Gastroesophageal sphincter (tissue), 4 donors: ENCODE results near the gene NOTUM. TPM values are rescaled to one million over a fixed set of nuclear protein-coding genes. Genes with fewer than 3 reads are reported as not detected.
"Not testable (repeated sequence)": the region's sequence is repeated elsewhere in the genome, so short reads cannot be mapped to it uniquely, and the experiment has no call there.

Experiments used
- ATAC-seq: fragments of 150-250 bp; one replicate; pipeline ENCODE4 v1.9.1; 2016; ENCODE audit warnings: mild to moderate bottlenecking, moderate library complexity
- H3K27ac ChIP-seq, 4 donors: fragments of 200-600 bp; sonication (generic) in 3 of 4; 1 replicate in 3 of 4; 2 replicates in 1 of 4; pipeline ENCODE4 v1.5.1; 2016 to 2019
- H3K27me3 ChIP-seq: fragments of 200-600 bp; sonication (generic); one replicate; pipeline ENCODE4 v1.5.1; 2019
- H3K36me3 ChIP-seq, 2 donors: fragments of 200-600 bp; sonication (generic); one replicate each; pipeline ENCODE4 v1.5.1; 2019; ENCODE audit warnings: control low read depth in 1 of 2
- H3K4me1 ChIP-seq, 3 donors: fragments of 200-600 bp; sonication (generic); 1 replicate in 2 of 3; 2 replicates in 1 of 3; pipeline ENCODE4 v1.5.1; 2016 to 2019; ENCODE audit warnings: control low read depth in 2 of 3
- H3K4me3 ChIP-seq, 2 donors: fragments of 200-600 bp; sonication (generic); one replicate each; pipeline ENCODE4 v1.5.1; 2019; ENCODE audit warnings: mild to moderate bottlenecking in 1 of 2, moderate library complexity in 1 of 2
- H3K9me3 ChIP-seq, 3 donors: fragments of 200-600 bp; sonication (generic); one replicate each; pipeline ENCODE4 v1.5.1; 2017 to 2019; ENCODE audit warnings: control low read depth in 2 of 3
- EP300 ChIP-seq: sonication (generic); formaldehyde crosslinking; IDR thresholded peaks from one replicate; pipeline ENCODE4 v1.6.1; 2017; ENCODE audit warnings: antibody characterized with exemption, mild to moderate bottlenecking
- POLR2A ChIP-seq, 2 donors: fragments of 450-650 bp; IDR thresholded peaks; one replicate each; pipeline ENCODE4 v1.6.1; 2017; ENCODE audit warnings: antibody characterized with exemption in 2 of 2, mild to moderate bottlenecking in 2 of 2, moderate library complexity in 1 of 2
- POLR2AphosphoS5 ChIP-seq: sonication (generic); formaldehyde crosslinking; IDR thresholded peaks from one replicate; pipeline ENCODE4 v1.6.1; 2017; ENCODE audit warnings: antibody characterized with exemption
- WGBS, 2 donors: methylation state at CpG; one replicate each; pipeline ENCODE4 v1.1.5; 2018; ENCODE audit warnings: low coverage in 1 of 2; 5-methylcytosine and 5-hydroxymethylcytosine counted together
- total RNA-seq, 4 donors: library from RNA; depleted of rRNA; stranded (reverse); fragments of >200 nt; gene quantifications; one replicate each; pipeline ENCODE4 v1.1.0, GENCODE V29; 2016
- TF ChIP-seq, protein P1 (sequence below), 4 experiments: fragments of 200-600 bp in 2 of 4; fragments of 450-650 bp in 2 of 4; sonication (generic) in 1 of 4; IDR thresholded peaks; one replicate each; pipeline ENCODE4 v1.5.1; 2017 to 2019; ENCODE audit warnings: antibody characterized with exemption in 4 of 4, mild to moderate bottlenecking in 2 of 4, moderate library complexity in 2 of 4

Gene NOTUM
- total RNA-seq, 4 donors from 2014 or later = 0.22 TPM; not detected in 3

DNA sequence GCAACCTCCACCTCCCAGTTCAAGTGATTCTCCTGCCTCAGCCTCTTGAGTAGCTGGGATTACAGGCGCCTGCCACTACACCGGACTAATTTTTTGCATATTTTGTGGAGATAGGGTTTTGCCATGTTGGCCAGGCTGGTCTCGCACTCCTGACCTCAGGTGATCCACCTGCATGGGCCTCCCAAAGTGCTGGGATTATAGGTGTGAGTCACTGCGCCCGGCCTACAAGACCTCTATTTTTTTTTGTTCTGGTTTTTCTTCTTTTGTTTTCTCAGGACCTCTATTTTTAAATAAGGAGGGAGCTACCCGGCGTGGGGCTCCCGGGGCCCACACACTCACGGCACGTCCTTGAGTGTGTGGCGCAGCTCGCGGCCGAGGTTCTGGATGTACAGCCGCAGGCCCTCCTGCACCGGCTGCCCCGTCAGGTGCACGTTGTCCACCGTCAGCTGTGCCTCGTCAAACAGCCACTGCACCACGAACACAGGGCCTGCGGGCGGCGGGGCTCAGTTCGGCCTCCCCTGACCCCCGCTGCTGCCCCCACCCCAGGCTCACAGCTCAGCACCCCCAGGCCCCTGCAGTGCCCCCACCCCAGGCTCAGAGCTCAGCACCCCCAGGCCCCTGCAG, 5.8 kb downstream of the NOTUM start:
- Histone ChIP-seq H3K4me1 (peaks cover 0 to 11% (median 4%) of the 10 kb centered on the region in 3 donors), H3K27ac (no peak overlapping the region), H3K9me3 (no peaks in the 10 kb centered on the region), H3K36me3 (no peaks in the 10 kb centered on the region), H3K27me3 (peaks cover 77% of the 10 kb centered on the region), H3K4me3 (no peak overlapping the region)
- 88 to 92% methylated on average over 3 to 8 of the region's 26 CpGs for WGBS, 2 donors
- TF ChIP-seq POLR2A (IDR thresholded peaks at IDR 0.05) (no peak), EP300 (no peak), POLR2AphosphoS5 (no peak)
- TF ChIP-seq, protein P1, sequence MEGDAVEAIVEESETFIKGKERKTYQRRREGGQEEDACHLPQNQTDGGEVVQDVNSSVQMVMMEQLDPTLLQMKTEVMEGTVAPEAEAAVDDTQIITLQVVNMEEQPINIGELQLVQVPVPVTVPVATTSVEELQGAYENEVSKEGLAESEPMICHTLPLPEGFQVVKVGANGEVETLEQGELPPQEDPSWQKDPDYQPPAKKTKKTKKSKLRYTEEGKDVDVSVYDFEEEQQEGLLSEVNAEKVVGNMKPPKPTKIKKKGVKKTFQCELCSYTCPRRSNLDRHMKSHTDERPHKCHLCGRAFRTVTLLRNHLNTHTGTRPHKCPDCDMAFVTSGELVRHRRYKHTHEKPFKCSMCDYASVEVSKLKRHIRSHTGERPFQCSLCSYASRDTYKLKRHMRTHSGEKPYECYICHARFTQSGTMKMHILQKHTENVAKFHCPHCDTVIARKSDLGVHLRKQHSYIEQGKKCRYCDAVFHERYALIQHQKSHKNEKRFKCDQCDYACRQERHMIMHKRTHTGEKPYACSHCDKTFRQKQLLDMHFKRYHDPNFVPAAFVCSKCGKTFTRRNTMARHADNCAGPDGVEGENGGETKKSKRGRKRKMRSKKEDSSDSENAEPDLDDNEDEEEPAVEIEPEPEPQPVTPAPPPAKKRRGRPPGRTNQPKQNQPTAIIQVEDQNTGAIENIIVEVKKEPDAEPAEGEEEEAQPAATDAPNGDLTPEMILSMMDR (IDR thresholded peaks at IDR 0.05) = no peak
- ATAC-seq = no peak

DNA sequence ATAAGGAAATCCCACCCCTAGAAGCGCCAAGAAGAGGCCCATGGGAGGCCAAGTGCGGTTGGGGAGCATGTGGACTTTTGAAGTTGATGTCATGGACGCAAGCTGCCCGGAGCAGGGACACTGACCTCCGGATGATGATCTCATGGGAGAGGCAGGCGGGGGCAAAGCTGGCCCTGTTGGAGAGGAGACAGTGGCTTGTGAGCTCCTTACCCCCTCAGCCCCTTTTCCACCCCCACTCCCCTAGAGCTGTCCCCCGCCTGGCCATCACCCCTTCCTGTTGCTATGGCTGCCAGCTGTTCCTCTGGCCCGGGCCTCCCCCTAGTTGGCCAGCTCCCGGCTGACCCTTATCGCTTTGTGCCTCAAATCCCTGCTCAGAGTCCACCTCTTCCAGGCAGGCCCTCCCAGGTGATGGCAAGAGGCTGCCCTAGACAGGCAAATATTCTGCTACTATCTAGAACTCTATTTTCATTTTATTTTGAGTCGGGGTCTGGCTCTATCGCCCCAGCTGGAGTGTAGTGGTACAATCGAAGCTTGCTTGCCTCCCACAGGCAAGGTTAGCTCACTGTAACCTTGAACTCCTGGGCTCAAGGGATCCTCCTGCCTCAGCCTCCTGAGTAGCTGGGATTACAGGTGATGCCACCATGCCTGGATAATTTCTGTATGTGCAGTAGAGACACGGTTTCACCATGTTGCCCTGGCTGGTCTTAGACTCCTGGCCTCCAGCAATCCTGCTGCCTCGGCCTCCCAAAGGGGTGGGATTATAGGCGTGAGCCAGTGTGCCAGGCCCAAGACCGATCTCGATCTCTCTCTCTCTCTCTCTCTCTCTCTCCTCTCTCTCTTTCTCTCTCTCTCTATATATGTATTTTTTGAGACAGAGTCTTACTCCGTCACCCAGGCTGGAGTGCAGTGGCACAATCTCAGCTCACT, 6.6 kb downstream of the NOTUM start:
- Histone ChIP-seq H3K4me1 (peaks cover 0 to 4% (median 0%) of the 10 kb centered on the region in 3 donors), H3K9me3 (no peaks in the 10 kb centered on the region), H3K36me3 (no peaks in the 10 kb centered on the region), H3K4me3 (no peak overlapping the region), H3K27me3 (peaks cover 69% of the 10 kb centered on the region), H3K27ac (no peak overlapping the region)
- WGBS, 2 donors = 81 to 93% methylated on average over 6 to 18 of the region's 19 CpGs
- no peak for ATAC-seq
- TF ChIP-seq, protein P1 (IDR thresholded peaks at IDR 0.05) = no peak
- TF ChIP-seq EP300 (no peak), POLR2AphosphoS5 (no peak), POLR2A (IDR thresholded peaks at IDR 0.05) (no peak)

DNA sequence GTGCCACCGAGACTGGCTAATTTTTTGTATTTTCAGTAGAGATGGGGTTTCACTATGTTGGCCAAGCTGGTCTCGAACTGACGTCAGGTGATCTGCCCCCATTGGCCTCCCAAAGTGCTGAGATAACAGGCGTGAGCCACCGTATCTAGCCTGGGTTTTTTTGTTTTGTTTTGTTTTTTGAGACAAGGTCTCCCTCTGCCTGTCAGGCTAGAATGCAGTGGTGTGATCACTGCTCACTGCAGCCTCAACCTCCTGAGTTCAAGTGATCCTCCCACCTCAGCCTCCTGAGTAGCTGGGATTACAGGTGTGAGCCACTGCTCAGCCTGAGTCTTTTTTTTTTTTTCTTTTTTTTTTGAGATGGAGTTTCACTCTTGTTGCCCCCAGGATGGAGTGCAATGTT, 7.5 kb downstream of the NOTUM start:
- H3K36me3 ChIP-seq, H3K9me3 ChIP-seq, ATAC-seq, H3K4me3 ChIP-seq, H3K4me1 ChIP-seq, H3K27ac ChIP-seq: not testable (repeated sequence)
- H3K27me3 ChIP-seq = peaks cover 60% of the 10 kb centered on the region
- 40 to 64% methylated on average over 2 to 5 of the region's 5 CpGs for WGBS, 2 donors

DNA sequence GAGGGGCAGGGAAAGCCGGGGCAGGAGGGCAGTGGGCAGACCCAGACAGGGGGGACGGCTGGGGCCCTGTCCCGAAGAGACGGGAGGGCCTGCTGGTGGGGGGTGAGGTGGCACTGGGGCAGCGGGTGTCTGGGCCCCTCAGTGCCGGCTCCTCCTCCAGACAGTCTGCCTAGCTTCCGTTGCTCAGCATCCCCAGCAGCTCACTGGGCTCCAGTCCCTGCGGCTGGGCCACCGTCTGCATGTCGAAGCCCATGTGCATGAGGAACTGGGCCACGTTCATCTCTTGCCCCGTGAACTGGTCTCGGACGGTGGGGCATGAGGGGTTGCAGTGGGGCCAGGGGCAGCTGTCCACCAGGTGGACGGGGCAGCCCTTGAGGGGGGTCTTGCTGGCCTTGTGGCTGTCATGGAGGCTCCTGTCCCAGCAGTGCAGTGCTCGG, 8.2 kb downstream of the NOTUM start:
- ATAC-seq = no peak
- TF ChIP-seq POLR2A (IDR thresholded peaks at IDR 0.05) (no peak), POLR2AphosphoS5 (no peak), EP300 (no peak)
- TF ChIP-seq, protein P1 (IDR thresholded peaks at IDR 0.05) = no peak
- Histone ChIP-seq H3K4me3 (no peak overlapping the region), H3K27ac (no peak overlapping the region), H3K36me3 (no peaks in the 10 kb centered on the region), H3K4me1 (no peaks in the 10 kb centered on the region), H3K27me3 (peaks cover 53% of the 10 kb centered on the region), H3K9me3 (no peaks in the 10 kb centered on the region)
- WGBS, 2 donors = no CpG with 5 or more reads among the region's 16 CpGs

DNA sequence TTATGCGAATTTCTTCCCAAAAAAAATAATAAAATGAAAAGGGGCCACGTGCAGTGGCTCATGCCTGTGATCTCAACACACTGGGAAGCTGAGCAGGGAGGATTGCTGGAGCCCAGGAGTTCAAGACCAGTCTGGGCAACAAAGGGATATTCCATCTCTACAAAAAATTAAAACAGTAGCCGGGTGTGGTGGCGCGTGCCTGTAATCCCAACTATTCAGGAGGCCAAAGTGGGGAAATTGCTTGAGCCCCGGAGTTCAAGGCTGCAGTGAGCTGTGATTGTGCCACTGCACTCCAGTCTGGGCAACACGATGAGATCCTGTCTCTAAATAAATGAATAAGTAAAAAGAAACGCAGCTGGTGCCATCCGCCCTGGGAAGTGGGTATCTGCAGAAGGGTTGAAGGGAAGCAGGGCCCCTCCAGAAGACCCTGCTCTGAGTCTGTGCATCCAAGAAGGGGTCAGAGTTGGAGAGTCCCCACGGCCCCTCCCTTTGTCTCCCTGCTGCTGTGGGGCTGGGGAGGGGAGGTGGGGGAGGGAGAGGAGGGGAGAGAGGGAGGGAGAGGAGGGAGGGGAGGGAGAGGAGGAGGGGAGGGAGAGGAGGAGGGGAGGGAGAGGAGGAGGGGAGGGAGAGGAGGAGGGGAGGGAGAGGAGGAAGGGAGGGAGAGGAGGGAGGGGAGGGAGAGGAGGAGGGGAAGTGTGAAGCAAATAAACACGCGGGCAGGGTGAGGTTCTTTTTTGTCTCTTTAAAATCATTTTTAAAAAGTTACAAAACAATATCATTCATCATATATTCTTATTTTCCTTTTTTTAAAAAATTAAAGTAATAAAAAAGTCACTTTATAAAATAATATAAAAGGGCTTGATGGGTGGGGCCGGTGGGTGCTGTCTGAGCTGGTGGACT, 9.0 kb downstream of the NOTUM start:
- no peak for ATAC-seq
- H3K36me3 ChIP-seq = no peaks in the 10 kb centered on the region
- no peak overlapping the region for H3K4me3 ChIP-seq
- H3K9me3 ChIP-seq = no peaks in the 10 kb centered on the region
- no peaks in the 10 kb centered on the region for H3K4me1 ChIP-seq
- WGBS, 2 donors = 47 to 51% methylated on average over 7 to 11 of the region's 13 CpGs
- peaks cover 46% of the 10 kb centered on the region for H3K27me3 ChIP-seq
- TF ChIP-seq, protein P1 (IDR thresholded peaks at IDR 0.05) = no peak
- TF ChIP-seq POLR2AphosphoS5 = no peak
- no peak for TF ChIP-seq EP300
- TF ChIP-seq POLR2A (IDR thresholded peaks at IDR 0.05) = no peak
- no peak overlapping the region for H3K27ac ChIP-seq
